GM12878 (cell line): Measurements from ENCODE around the gene MIA2. TPM values are rescaled to one million over a fixed set of nuclear protein-coding genes. Genes with fewer than 3 reads are reported as not detected.

Experiments used
- ATAC-seq: fragments of 200-7000 bp; cut with Tn5 transposase; 3 replicates; pipeline ENCODE4 v1.9.1; 2020; ENCODE audit warnings: mild to moderate bottlenecking, moderate library complexity
- BruUV-seq: library from RNA; stranded (reverse); fragments of 400-500 nt; replicated peaks from 2 replicates; lab custom pipeline; 2021; lab: Mats Ljungman, UMichigan
- CTCF ChIA-PET: fragments of 300-600 bp; sonication (Branson Sonifier 250); formaldehyde crosslinking; extraction: SDS; loops from one replicate; lab custom pipeline; 2021; ENCODE audit warnings: inconsistent platforms; lab: Yijun Ruan, JAX
- POLR2A ChIA-PET: fragments of 350-600 bp; formaldehyde crosslinking; extraction: SDS; loops from one replicate; lab custom pipeline; 2021; ENCODE audit warnings: inconsistent platforms; lab: Charles Lee
- RAD21 ChIA-PET: fragments of 300-600 bp; sonication (Branson Sonifier 250); formaldehyde crosslinking; loops from one replicate; lab custom pipeline; 2023; ENCODE audit warnings: antibody characterized with exemption; ENCODE audit not compliant: unreplicated experiment; lab: Charles Lee
- SMC1A ChIA-PET: fragments of 300-600 bp; sonication (Branson Sonifier 250); formaldehyde crosslinking; loops from one replicate; lab custom pipeline; 2023; ENCODE audit not compliant: unreplicated experiment, uncharacterized antibody; lab: Charles Lee
- DNase-seq: peaks from one replicate; pipeline ENCODE4 v3.0.0-alpha.2; 2011; ENCODE audit warnings: low read depth, low spot score
- FAIRE-seq: peaks from 3 replicates; lab custom pipeline; 2011; peaks lifted over from hg19 to GRCh38; lab: Jason Lieb, UNC
- H2AFZ ChIP-seq: 2 replicates; pipeline ENCODE4 v1.6.0; 2011; ENCODE audit warnings: low read depth, low read length, control low read depth; ENCODE audit not compliant: control insufficient read depth
- H3K27ac ChIP-seq: 2 replicates; pipeline ENCODE4 v1.5.1; 2011; ENCODE audit warnings: control low read depth; ENCODE audit not compliant: control insufficient read depth, insufficient read depth
- H3K27me3 ChIP-seq, 2 experiments: replicated peaks in 1 of 2; 2 replicates each; pipeline versions ENCODE4 v1.6.0 to v1.6.1; 2011; ENCODE audit warnings: low read length in 1 of 2; ENCODE audit not compliant: control insufficient read depth in 2 of 2, insufficient read depth in 2 of 2
- H3K36me3 ChIP-seq, 2 experiments: 2 replicates each; pipeline ENCODE4 v1.5.1; 2011; ENCODE audit warnings: low read length in 1 of 2; ENCODE audit not compliant: control insufficient read depth in 2 of 2, insufficient read depth in 2 of 2
- H3K4me1 ChIP-seq: 2 replicates; pipeline ENCODE4 v1.6.1; 2011; ENCODE audit warnings: mild to moderate bottlenecking, low read length, moderate library complexity, mixed read lengths; ENCODE audit not compliant: control insufficient read depth, insufficient read depth
- H3K4me2 ChIP-seq: 2 replicates; pipeline ENCODE4 v1.6.0; 2011; ENCODE audit warnings: control low read depth; ENCODE audit not compliant: control insufficient read depth, insufficient read depth
- H3K4me3 ChIP-seq: fragments of 200-600 bp; sonication (generic); 2 replicates; pipeline ENCODE4 v1.5.1; 2016
- H3K79me2 ChIP-seq: 2 replicates; pipeline ENCODE4 v1.6.0; 2011; ENCODE audit warnings: low read length; ENCODE audit not compliant: control insufficient read depth, insufficient read depth
- H3K9ac ChIP-seq: 2 replicates; pipeline ENCODE4 v1.8.0; 2011; ENCODE audit warnings: low read length, control low read depth, mixed read lengths; ENCODE audit not compliant: control insufficient read depth, insufficient read depth
- H3K9me3 ChIP-seq: replicated peaks from 3 replicates; pipeline ENCODE4 v1.5.1; 2011; ENCODE audit warnings: mild to moderate bottlenecking, low read length; ENCODE audit not compliant: control insufficient read depth, insufficient read depth
- H4K20me1 ChIP-seq: 2 replicates; pipeline ENCODE4 v1.6.0; 2011; ENCODE audit not compliant: control insufficient read depth, insufficient read depth
- BHLHE40 ChIP-seq, 2 experiments: fragments of 450-650 bp in 1 of 2; IDR thresholded peaks; 2 replicates each; pipeline ENCODE4 v1.6.1; 2011 to 2017; ENCODE audit warnings: low read depth in 2 of 2, borderline replicate concordance in 1 of 2, improper control_type of control experiment in 1 of 2, low read length in 1 of 2, mild to moderate bottlenecking in 1 of 2
- BRCA1 ChIP-seq: IDR thresholded peaks from 2 replicates; pipeline ENCODE4 v1.6.1; 2011; ENCODE audit warnings: low read depth, low read length, improper control_type of control experiment
- KAT2A ChIP-seq: conservative IDR thresholded peaks from 2 replicates; pipeline ENCODE4 v1.6.1; 2011; ENCODE audit warnings: low read depth, low read length; ENCODE audit not compliant: control insufficient read depth
- NR2C2 ChIP-seq: IDR thresholded peaks from 2 replicates; pipeline ENCODE4 v1.6.1; 2011; ENCODE audit warnings: borderline replicate concordance, low read depth; ENCODE audit not compliant: control insufficient read depth, insufficient read length
- RFX5 ChIP-seq: IDR thresholded peaks from 2 replicates; pipeline ENCODE4 v1.6.1; 2011; ENCODE audit warnings: low read depth, low read length, improper control_type of control experiment
- SIN3A ChIP-seq: IDR thresholded peaks from 2 replicates; pipeline ENCODE4 v1.6.1; 2012; ENCODE audit warnings: low read depth, low read length, improper control_type of control experiment
- STAT1 ChIP-seq: fragments of 450-650 bp; conservative IDR thresholded peaks from 2 replicates; pipeline ENCODE4 v1.6.1; 2014; ENCODE audit warnings: antibody characterized with exemption, mild to moderate bottlenecking
- ZNF24 ChIP-seq: fragments of 450-650 bp; IDR thresholded peaks from 2 replicates; pipeline ENCODE4 v1.6.1; 2017; ENCODE audit warnings: antibody characterized with exemption, mild to moderate bottlenecking
- WGBS: methylation state at CpG from one replicate; pipeline ENCODE4 v1.1.6; 2016; ENCODE audit warnings: low lambda C conversion rate; ENCODE audit not compliant: insufficient replicate concordance, insufficient coverage; ENCODE audit errors: missing lambda C conversion rate; 5-methylcytosine and 5-hydroxymethylcytosine counted together
- in situ Hi-C: fragments of 300-500 bp; cut with MboI; formaldehyde crosslinking; loops from 9 replicates; pipeline ENCODE4 v1.14.3; 2018; ENCODE audit warnings: mixed read lengths
- intact Hi-C: fragments of 100-400 bp; cut with micrococcal nuclease; formaldehyde crosslinking; loops from one replicate; pipeline ENCODE4 v1.14.2; 2022; ENCODE audit not compliant: unreplicated experiment
- polyA plus RNA-seq, 11 experiments: library from polyadenylated mRNA; depleted of rRNA in 4 of 11; unstranded in 6 of 11; stranded (reverse) in 5 of 11; fragments of >200 nt; fragmentation: Nextera tagmentation in 4 of 11; fragmentation: Illumina TruSeq in 1 of 11; extraction: Ambion mirVana in 4 of 11; extraction: Trizol in 1 of 11; gene quantifications; 1 replicate in 1 of 11; 2 replicates in 10 of 11; pipeline versions ENCODE4 v1.2.1 to v1.2.3, GENCODE V29; 2011 to 2016; ENCODE audit warnings: inconsistent platforms in 2 of 11, missing spikeins in 2 of 11, low read depth in 1 of 11
- total RNA-seq, 4 experiments: library from RNA; depleted of rRNA in 3 of 4; stranded (reverse); fragments of >200 nt in 3 of 4; fragmentation: Illumina TruSeq in 1 of 4; extraction: Trizol in 1 of 4; gene quantifications; 2 replicates each; pipeline versions ENCODE4 v1.2.1 to v1.2.3, GENCODE V29; 2013 to 2021
- TF ChIP-seq, protein P1 (sequence below): fragments of 450-650 bp; conservative IDR thresholded peaks from 2 replicates; pipeline ENCODE4 v1.6.1; 2017; ENCODE audit warnings: mild to moderate bottlenecking, moderate library complexity

The MIA2 gene
- total and polyA plus RNA-seq, 10 of the 15 experiments (the other 5 are each of a cell fraction or from before 2014, with no cell fraction given): 6.3 to 36.8 (median 17.1) TPM

DNA sequence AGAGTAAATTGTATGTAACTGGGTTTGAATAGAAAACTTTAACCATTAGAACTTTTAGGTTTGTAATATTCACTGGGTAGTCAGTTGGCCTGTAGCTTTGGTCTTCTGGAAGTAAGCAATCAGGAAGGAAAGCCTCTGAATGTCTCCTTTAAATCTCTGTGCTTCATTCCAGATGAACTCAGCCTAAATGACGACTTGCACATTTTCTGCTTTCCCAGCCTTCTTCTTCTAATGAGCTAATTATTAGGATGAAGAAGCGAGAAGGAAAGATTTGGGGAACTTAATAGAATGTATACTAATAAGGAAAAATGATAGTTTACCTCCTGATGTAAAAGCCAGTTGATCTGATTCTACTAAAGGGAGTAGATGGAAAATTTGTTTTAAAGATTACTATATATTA, 90.4 kb downstream of the MIA2 start:
- WGBS: 97% methylated on average over 2 of the region's 2 CpGs

More for the DNA sequence above, 90.4 kb downstream of the MIA2 start:
- no TSS peak for BruUV-seq
- no peaks in the 10 kb centered on the region for H3K79me2 ChIP-seq
- no peak overlapping the region for H3K4me2 ChIP-seq
- TF ChIP-seq ZNF24: no peak
- TF ChIP-seq RFX5: no peak
- no peak for TF ChIP-seq STAT1
- no peak for TF ChIP-seq SIN3A
- no peak for TF ChIP-seq BHLHE40 (IDR thresholded peaks at IDR 0.05; ENCODE audit: borderline replicate concordance in 1 of 2, low read depth in 2 of 2, low read length in 1 of 2)
- TF ChIP-seq BRCA1: no peak
- TF ChIP-seq, protein P1, sequence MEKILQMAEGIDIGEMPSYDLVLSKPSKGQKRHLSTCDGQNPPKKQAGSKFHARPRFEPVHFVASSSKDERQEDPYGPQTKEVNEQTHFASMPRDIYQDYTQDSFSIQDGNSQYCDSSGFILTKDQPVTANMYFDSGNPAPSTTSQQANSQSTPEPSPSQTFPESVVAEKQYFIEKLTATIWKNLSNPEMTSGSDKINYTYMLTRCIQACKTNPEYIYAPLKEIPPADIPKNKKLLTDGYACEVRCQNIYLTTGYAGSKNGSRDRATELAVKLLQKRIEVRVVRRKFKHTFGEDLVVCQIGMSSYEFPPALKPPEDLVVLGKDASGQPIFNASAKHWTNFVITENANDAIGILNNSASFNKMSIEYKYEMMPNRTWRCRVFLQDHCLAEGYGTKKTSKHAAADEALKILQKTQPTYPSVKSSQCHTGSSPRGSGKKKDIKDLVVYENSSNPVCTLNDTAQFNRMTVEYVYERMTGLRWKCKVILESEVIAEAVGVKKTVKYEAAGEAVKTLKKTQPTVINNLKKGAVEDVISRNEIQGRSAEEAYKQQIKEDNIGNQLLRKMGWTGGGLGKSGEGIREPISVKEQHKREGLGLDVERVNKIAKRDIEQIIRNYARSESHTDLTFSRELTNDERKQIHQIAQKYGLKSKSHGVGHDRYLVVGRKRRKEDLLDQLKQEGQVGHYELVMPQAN: no peak
- no peak for TF ChIP-seq NR2C2
- TF ChIP-seq KAT2A: no peak
- intact Hi-C loops (no loop called here), in situ Hi-C loops (no loop called here)
- no peak overlapping the region for H3K9ac ChIP-seq
- H3K36me3 ChIP-seq: peaks cover 0 to 5% of the 10 kb centered on the region in 2 experiments; a peak in 1 of 4 replicates
- POLR2A ChIA-PET: no interaction called here
- H3K4me3 ChIP-seq: no peak overlapping the region
- FAIRE-seq (no peak), DNase-seq (no peak), ATAC-seq (no peak)
- no peaks in the 10 kb centered on the region for H3K4me1 ChIP-seq
- no peaks in the 10 kb centered on the region for H3K9me3 ChIP-seq
- SMC1A ChIA-PET: interaction anchor here (1.1 to 1.2 kb wide), 2 partner anchors 28 to 165 kb away, joined by 3 read pairs; no protein-coding TSS in a partner anchor
- no peak overlapping the region for H3K27ac ChIP-seq
- H4K20me1 ChIP-seq: no peaks in the 10 kb centered on the region
- CTCF ChIA-PET: interaction anchor here (1.8 kb wide), 1 partner anchor 145 kb away, joined by 3 read pairs; no protein-coding TSS in a partner anchor
- H3K27me3 ChIP-seq: no peaks in the 10 kb centered on the region
- RAD21 ChIA-PET: no interaction called here
- H2AFZ ChIP-seq: no peak overlapping the region
